C4-2B (cell line): ENCODE measurements around the gene CYP19A1.

ENCODE experiments used
- CTCF ChIP-seq: fragments of 450-650 bp; conservative IDR thresholded peaks from 2 replicates; pipeline ENCODE4 v1.5.1; 2017; ENCODE audit warnings: mild to moderate bottlenecking
- ZFX ChIP-seq: fragments of 450-650 bp; IDR thresholded peaks from 2 replicates; pipeline ENCODE4 v1.6.1; 2017

GRCh38 chr15:51251556-51251955 is 86.8 kb downstream of the CYP19A1 start:
- no peak for TF ChIP-seq CTCF
- TF ChIP-seq ZFX = no peak
